B cell (primary cell): ENCODE data around the gene TRIP10.

Source experiments
- EZH2 ChIP-seq: IDR thresholded peaks from 2 replicates; pipeline ENCODE4 v1.6.1; 2012; ENCODE audit warnings: borderline replicate concordance, low read depth, mild to moderate bottlenecking, moderate library complexity, low read length; ENCODE audit not compliant: insufficient read depth, poor library complexity, severe bottlenecking
- TF ChIP-seq, protein P1 (sequence below): fragments of 200-600 bp; IDR thresholded peaks from one replicate; pipeline ENCODE4 v1.8.0; 2022; ENCODE audit warnings: antibody characterized with exemption, mild to moderate bottlenecking

DNA sequence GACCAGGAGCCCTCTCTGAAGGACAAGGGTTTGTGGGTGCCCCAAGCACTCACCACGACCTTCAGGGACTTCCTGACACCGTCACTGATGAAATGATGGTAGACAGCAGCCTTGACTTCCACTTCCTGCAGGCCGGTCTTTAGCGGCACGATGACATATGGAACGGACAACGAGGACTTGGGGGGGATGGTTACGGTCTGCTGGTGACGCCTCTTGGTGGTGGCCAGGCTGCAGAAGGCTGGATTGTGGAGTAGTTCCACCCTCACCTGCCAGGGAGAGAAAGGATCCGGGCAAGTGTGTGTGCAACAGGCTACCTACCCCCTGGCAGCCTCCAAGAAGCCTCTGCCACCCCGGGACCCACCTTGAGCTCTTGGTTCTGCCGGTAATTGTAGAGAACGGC lies 42.2 kb upstream of the TRIP10 start:
- no peak for TF ChIP-seq EZH2
- TF ChIP-seq, protein P1, sequence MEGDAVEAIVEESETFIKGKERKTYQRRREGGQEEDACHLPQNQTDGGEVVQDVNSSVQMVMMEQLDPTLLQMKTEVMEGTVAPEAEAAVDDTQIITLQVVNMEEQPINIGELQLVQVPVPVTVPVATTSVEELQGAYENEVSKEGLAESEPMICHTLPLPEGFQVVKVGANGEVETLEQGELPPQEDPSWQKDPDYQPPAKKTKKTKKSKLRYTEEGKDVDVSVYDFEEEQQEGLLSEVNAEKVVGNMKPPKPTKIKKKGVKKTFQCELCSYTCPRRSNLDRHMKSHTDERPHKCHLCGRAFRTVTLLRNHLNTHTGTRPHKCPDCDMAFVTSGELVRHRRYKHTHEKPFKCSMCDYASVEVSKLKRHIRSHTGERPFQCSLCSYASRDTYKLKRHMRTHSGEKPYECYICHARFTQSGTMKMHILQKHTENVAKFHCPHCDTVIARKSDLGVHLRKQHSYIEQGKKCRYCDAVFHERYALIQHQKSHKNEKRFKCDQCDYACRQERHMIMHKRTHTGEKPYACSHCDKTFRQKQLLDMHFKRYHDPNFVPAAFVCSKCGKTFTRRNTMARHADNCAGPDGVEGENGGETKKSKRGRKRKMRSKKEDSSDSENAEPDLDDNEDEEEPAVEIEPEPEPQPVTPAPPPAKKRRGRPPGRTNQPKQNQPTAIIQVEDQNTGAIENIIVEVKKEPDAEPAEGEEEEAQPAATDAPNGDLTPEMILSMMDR: no peak
